ENCODE measurements around the gene PCSK9. TPM values are rescaled to one million over a fixed set of nuclear protein-coding genes. Genes with fewer than 3 reads are reported as not detected.

The PCSK9 gene
- total and polyA plus RNA-seq, 2 of the 4 experiments (the other 2 are of a cell fraction): under 0.01 to 0.17 TPM

DNA sequence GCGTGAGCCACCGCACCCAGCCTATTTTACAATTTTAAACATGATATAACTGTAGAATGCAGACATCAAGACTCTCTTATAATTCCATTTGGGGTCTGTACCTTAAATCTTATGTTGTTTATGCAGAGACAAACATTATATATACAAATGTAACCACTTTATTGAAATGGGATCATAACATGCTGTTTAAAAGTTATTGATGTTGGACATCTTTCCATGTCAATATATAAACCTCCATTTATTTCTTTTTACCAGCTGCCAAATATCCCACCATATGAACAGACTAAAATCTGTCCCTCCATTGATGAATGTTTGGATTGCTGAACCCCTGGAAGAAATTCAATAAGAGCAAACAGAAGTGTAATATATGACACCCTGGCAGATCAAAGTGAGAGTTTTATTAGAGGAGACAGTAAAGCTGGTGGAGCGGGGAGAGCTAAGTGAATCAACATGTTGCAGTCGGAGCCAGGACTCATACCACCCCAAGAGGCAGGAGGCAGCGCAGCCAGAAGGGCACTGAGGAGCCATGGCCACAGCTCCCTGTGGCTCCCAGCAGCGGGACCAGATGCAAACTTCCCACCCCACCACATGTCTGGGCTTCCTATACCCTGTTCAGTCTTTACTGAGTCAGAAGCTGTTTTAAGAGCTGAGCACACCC is 4.7 kb upstream of the PCSK9 start:
- H2AK9ac ChIP-seq (replicated peaks; ENCODE audit: low read depth, low read length, poor library complexity): no peak overlapping the region
- WGBS, 2 experiments (ENCODE audit: extremely low coverage in 2 of 2, insufficient read length in 1 of 2): no CpG with 5 or more reads among the region's 6 CpGs
- H3K27ac ChIP-seq (ENCODE audit: insufficient read depth, low read length): no peak overlapping the region
- H2BK15ac ChIP-seq (ENCODE audit: low read depth, low read length): no peak overlapping the region
- no peak overlapping the region for H3K23ac ChIP-seq (ENCODE audit: low read depth, low read length)
- H4K20me1 ChIP-seq (ENCODE audit: insufficient read depth, low read length): 0 out of 2 replicates have a peak, but pooled peaks cover 4% of the 10 kb centered on the region
- H2AK5ac ChIP-seq (ENCODE audit: low read depth, low read length): no peak overlapping the region
- H2BK5ac ChIP-seq (ENCODE audit: low read depth, low read length, poor library complexity, severe bottlenecking): no peak overlapping the region
- in situ Hi-C loops (cut with MboI; ENCODE audit: low sequenced_read_pairs) (no loop called here), dilution Hi-C loops (cut with HindIII; ENCODE audit: low sequenced_read_pairs, unreplicated experiment) (no loop called here), intact Hi-C loops (cut with micrococcal nuclease) (no loop called here)
- H3K4me1 ChIP-seq (ENCODE audit: control insufficient read depth, insufficient read depth, low read length): no peaks in the 10 kb centered on the region
- no peaks in the 10 kb centered on the region for H3K9me3 ChIP-seq (ENCODE audit: control insufficient read depth, insufficient read depth, low read length)
- no peaks in the 10 kb centered on the region for H3K79me1 ChIP-seq (ENCODE audit: low read depth in 1 of 2, low read length in 2 of 2)
- no peak overlapping the region for H3K56ac ChIP-seq (ENCODE audit: extremely low read depth, insufficient read depth, low read length)
- TF ChIP-seq MAZ (IDR thresholded peaks at IDR 0.05; ENCODE audit: borderline replicate concordance, low read depth, low read length): no peak
- no peak overlapping the region for H3K9ac ChIP-seq (ENCODE audit: low read depth, low read length)
- H3K27me3 ChIP-seq (ENCODE audit: control insufficient read depth, insufficient read depth, low read length): peaks cover 73% of the 10 kb centered on the region
- no peak overlapping the region for H3K4me3 ChIP-seq (ENCODE audit: insufficient read depth, low read depth, low read length)
- H3K4ac ChIP-seq (ENCODE audit: low read depth, low read length): no peak overlapping the region
- H4K91ac ChIP-seq (ENCODE audit: insufficient read depth, low read depth, low read length): no peak overlapping the region
- POLR2A ChIA-PET (ENCODE audit: unreplicated experiment): no interaction called here
- H2BK20ac ChIP-seq (ENCODE audit: low read depth, low read length): no peak overlapping the region
- CTCF ChIA-PET: no interaction called here
- H3K9me1 ChIP-seq (ENCODE audit: insufficient read depth, low read length): peaks cover 3% of the 10 kb centered on the region; the same call in 1 of the 2 replicates
- H3K4me2 ChIP-seq (ENCODE audit: low read depth, low read length): no peak overlapping the region
- no peak for DNase-seq
- no TSS peak for BruUV-seq (replicated peaks)
- H3K36me3 ChIP-seq (ENCODE audit: control insufficient read depth, insufficient read depth, low read length): no peaks in the 10 kb centered on the region
- H4K5ac ChIP-seq (ENCODE audit: low read depth, low read length): no peak overlapping the region
- no peak for ATAC-seq (ENCODE audit: low read depth)
- H3K18ac ChIP-seq (ENCODE audit: low read depth, low read length): no peak overlapping the region
- H2BK120ac ChIP-seq (ENCODE audit: low read depth, low read length): no peak overlapping the region
- no peak overlapping the region for H4K8ac ChIP-seq (ENCODE audit: low read depth in 2 of 2, low read length in 2 of 2)
- peak overlapping the region; percentile 43 for H2AFZ ChIP-seq (replicated peaks; ENCODE audit: low read length, poor library complexity)
- no peak overlapping the region for H3K14ac ChIP-seq (replicated peaks; ENCODE audit: low read depth, low read length)

All from IMR-90 (cell line).